T47D (cell line): ENCODE results near the gene ADAP1.
A peak's percentile ranks its signal among the peaks of the same experiment; 100 is the strongest.

ENCODE experiments used
- DNase-seq, 2 experiments: peaks; one replicate each; pipeline versions ENCODE4 v3.0.0 to v3.0.0-alpha.2; 2011 to 2012; ENCODE audit warnings: low read depth in 1 of 2, low spot score in 1 of 2
- JUND ChIP-seq: IDR thresholded peaks from 2 replicates; pipeline ENCODE4 v1.6.1; 2012; ENCODE audit warnings: low read depth
- in situ Hi-C: cut with HindIII; loops from 2 replicates; pipeline ENCODE4 v1.10.0; 2016; ENCODE audit warnings: low sequenced_read_pairs, low pct_unique_long_range_greater_than_20kb

ADAP1 gene

GRCh38 chr7:896346-897075 is 58.0 kb downstream of the ADAP1 start:
- no peak for DNase-seq
- in situ Hi-C loops = no loop called here
- TF ChIP-seq JUND = no peak

GRCh38 chr7:895451-896052 is 58.9 kb downstream of the ADAP1 start:
- no peak for TF ChIP-seq JUND
- in situ Hi-C loops = no loop called here
- DNase-seq = no peak

GRCh38 chr7:894927-895450 is 59.5 kb downstream of the ADAP1 start:
- in situ Hi-C loops = no loop called here
- DNase-seq = no peak
- no peak for TF ChIP-seq JUND

- in situ Hi-C loops = no loop called here
- no peak for DNase-seq
- TF ChIP-seq JUND = no peak
Observed at GRCh38 chr7:894164-894867, 60.2 kb downstream of the ADAP1 start.

- no peak for TF ChIP-seq JUND
- no peak for DNase-seq
- in situ Hi-C loops = no loop called here
Observed at GRCh38 chr7:893686-894085, 60.8 kb downstream of the ADAP1 start.

GRCh38 chr7:892648-893593 is 61.6 kb downstream of the ADAP1 start:
- TF ChIP-seq JUND = no peak
- DNase-seq = no peak
- in situ Hi-C loops = no loop called here

GRCh38 chr7:891805-892204 is 62.7 kb downstream of the ADAP1 start:
- no peak for DNase-seq
- in situ Hi-C loops = no loop called here
- TF ChIP-seq JUND = no peak

GRCh38 chr7:891291-891690 is 63.2 kb downstream of the ADAP1 start:
- no peak for TF ChIP-seq JUND
- in situ Hi-C loops = no loop called here
- no peak for DNase-seq

- in situ Hi-C loops = no loop called here
- TF ChIP-seq JUND = no peak
- no peak for DNase-seq
Observed at GRCh38 chr7:890868-891267, 63.6 kb downstream of the ADAP1 start.

- in situ Hi-C loops = no loop called here
- no peak for TF ChIP-seq JUND
- DNase-seq = no peak
Observed at GRCh38 chr7:889391-889790, 65.1 kb downstream of the ADAP1 start.

- no peak for TF ChIP-seq JUND
- no peak for DNase-seq
- in situ Hi-C loops = no loop called here
Observed at GRCh38 chr7:889025-889390, 65.5 kb downstream of the ADAP1 start.

- in situ Hi-C loops = no loop called here
Observed at GRCh38 chr7:888081-889024, 66.1 kb downstream of the ADAP1 start.

More at GRCh38 chr7:888081-889024, 66.1 kb downstream of the ADAP1 start:
- TF ChIP-seq JUND = no peak
- DNase-seq = peak in 1 of 2 experiments; percentile 55
